Muscle of back (tissue), 11 donors: ENCODE results near the gene IGLL5. TPM values are rescaled to one million over a fixed set of nuclear protein-coding genes. Genes with fewer than 3 reads are reported as not detected.
"Not testable (repeated sequence)": the region's sequence is repeated elsewhere in the genome, so short reads cannot be mapped to it uniquely, and the experiment has no call there.

Source experiments
- DNase-seq, 3 donors: peaks; one replicate each; pipeline versions ENCODE4 v3.0.0 to v3.0.0-alpha.2; 2013
- polyA plus RNA-seq, 10 donors: library from polyadenylated mRNA; unstranded; fragments of 120-200 nt; gene quantifications; one replicate each; pipeline ENCODE4 v1.2.1, GENCODE V29; 2013; ENCODE audit not compliant: insufficient read length in 10 of 10

IGLL5 gene
- polyA plus RNA-seq, 10 donors, result 0.24 to 0.61 (median 0.32) TPM; not detected in 6

GRCh38 chr22:22884010-22884887 is 3.4 kb upstream of the IGLL5 start:
- peak; percentile 33 to 77 (median 70) for DNase-seq

GRCh38 chr22:22884888-22885840 is 2.5 kb upstream of the IGLL5 start:
- DNase-seq, result no peak

DNA sequence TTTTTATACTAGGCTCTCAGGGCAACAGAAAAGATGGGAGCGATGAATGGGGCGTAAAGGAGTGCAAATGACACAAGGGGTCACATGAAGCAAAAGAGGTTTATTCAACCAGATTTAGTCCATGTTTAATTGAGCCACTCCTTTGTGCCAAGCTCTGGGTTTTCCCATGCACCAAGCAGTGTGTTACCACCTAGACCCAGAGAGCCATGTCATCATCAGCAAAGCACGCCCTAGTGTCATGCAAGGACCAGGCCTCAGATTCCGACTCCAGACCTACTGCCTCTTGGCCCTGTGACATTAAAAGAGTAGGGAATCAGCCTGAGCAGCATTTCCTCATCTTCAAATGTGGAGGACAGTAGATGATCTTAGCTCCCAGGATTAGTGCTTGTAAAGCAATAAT is 1.1 kb upstream of the IGLL5 start:
- DNase-seq, result no peak

DNA sequence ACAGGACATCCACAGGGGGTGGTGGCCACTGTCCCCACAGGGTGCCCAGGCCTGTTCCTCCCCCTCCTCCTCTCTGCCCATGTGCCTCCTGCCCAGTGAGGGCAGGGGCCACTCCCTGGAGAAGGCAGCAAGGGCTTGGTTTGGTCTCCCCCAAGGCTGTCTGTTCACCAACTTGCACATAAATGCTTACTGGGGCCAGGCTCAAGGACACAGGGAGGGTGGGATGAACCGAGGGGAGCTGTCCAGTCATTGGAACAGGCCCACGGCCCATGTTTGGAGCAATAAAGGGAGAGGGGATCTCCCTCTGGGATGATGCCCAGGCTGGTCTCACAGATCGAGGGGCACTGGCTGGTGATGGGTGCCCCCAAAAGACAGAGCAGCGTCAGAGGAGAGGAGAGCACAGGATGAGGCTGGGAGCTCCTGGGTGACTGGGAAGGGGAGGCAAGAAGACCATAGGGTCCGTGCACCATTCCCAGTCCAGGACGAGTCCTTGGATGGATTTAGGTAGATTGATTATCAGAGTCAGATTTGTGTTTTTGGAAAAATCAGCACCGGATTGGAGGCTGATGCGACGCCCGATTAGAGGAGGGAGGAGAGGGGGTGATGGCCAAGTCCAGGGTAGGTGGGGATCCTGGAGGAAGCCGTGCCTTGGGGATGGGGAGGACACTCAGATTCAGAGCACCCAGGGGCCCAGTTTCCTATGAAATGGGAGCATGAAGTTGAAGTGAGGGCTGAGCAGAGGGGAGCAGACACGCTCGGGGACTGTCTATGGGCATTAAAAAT is 1.1 kb downstream of the IGLL5 start:
- DNase-seq, result no peak

GRCh38 chr22:22890085-22890484 is 2.5 kb downstream of the IGLL5 start:
- DNase-seq, result no peak

DNA sequence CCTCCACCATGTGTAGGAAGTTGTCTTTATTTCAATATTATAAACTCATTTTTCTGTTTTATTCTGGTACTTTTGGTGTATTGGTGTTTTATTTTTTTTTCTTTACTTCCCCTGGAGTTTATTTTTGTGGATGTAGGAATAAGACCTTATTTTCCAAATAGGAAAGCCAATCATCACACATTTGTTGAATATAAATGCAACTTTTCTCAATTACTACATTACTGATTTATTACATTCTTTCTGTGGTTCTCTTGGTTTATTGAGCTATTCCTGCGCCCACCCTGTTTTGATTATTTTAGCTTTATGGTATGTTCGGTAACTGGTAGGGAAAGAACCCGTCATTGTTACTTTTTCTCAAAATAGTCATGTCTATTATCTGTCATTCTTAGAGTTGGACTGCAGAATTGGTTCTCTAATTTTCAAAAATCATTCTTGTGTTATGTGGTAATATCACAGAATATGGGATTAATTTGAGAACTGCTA is 3.6 kb downstream of the IGLL5 start:
- no peak for DNase-seq

DNA sequence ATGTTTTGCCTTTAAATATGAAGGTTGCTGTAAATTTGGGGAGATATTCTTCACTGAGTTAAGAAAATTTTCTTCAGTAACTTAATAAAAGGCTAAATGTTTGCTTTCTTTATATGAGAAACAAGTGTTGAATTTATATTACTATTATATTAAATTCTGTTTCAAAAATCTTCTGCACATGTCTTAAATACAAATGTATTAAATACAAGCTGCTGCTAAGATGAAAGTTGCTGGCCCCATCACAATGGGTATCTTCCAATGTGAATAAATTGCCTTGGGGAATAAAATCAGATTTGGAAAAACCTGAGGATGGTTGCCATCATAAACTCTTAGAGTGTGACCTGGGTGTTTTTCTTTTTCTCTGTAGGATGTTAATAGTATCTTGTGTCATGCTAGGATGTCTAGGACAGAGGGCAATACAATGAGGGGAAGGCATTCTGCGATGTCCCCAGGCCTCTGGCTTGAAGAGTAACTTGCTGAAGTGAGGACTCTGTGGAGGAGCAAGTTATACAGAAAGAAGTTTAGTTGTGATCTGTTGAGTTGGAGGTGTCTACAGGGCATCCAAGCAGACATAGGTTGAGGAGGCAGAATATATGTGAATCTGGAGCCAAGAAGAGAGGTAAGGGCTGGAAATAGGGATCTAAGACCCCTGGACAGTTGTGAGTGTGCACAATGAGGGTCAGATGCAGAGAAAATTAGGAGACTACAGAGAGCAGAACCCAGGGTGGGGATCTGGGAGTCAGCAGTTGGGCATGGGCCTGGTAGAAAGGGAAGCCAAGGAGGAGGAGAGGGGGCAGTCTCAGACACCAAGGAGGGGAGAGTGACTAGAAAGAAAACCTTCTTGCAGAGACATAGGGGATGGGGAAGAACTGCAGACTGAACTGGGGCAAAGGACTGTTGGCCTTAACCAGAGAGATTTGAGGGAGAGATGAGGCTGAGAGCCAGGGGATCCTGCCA is 4.8 kb downstream of the IGLL5 start:
- no peak for DNase-seq

DNA sequence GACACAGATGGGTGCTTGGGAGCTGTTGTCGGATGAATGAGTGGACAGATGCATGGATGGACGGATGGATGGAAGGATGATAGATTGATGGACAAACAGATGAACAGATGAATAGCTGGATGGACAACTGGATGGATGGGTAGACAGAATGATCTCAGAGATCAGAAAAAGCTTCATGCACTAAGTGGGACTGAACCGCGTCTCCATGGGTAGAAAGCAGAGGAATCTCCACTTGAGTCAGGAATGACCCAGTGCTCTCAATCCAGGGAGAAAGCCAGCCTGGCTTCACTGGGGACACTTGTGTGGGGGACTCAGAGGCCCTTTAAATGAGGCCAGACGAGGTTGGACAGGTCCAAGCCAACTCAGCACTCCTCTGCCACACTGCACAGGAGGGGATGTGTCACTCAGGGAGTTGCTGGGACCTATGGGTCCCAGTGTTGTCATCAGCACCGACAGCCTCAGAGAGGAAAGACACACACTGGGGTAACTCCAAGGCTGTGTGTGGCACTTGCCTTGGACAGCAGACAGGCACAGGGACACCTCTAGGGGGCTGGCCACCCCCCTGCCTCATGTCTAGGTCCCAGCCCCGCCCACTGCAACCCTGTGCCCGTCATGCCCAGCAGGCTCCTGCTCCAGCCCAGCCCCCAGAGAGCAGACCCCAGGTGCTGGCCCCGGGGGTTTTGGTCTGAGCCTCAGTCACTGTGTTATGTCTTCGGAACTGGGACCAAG is 5.6 kb downstream of the IGLL5 start:
- DNase-seq, result no peak

DNA sequence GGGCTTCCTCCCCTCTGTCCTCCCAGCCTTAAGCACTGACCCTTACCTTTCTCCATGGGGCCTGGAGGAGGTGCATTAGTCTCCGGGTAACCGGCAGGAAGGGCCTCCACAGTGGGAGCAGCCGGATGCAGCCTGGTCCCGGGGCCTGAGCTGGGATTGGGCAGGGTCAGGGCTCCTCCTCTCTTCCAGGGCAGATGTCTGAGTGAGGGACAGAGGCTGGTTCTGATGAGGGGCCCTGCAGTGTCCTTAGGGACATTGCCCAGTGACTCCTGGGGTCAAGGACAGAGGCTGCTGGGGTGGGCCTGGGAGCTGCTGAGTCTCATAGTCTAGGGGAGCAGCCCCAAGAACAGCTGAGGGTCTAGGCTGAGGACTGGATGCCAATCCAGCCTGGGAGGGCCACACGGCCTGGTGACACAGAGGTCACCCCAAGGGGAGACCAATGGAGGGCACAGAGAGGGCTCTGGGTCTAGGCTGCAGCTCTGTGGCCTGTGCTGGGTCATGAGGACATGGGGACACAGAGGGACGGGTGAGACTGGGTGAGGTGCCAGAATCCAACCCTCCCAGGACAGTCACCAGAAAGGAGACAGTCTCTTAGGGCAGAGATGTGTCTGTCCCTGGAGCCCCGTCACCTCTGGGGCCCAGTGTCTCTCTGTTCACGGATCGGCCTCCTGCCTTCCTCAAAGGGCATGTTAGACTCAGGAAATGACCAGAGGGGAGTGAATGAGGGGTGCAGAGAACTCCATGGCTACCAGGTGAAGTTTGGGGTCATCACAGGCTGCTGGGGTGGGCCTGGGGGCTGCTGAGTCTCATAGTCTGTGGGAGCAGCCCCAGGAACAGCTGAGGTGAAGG is 6.5 kb downstream of the IGLL5 start:
- DNase-seq, result no peak

GRCh38 chr22:22894740-22895731 is 7.4 kb downstream of the IGLL5 start:
- no peak for DNase-seq

- DNase-seq, result no peak
Observed at GRCh38 chr22:22895776-22896445, 8.3 kb downstream of the IGLL5 start.

DNA sequence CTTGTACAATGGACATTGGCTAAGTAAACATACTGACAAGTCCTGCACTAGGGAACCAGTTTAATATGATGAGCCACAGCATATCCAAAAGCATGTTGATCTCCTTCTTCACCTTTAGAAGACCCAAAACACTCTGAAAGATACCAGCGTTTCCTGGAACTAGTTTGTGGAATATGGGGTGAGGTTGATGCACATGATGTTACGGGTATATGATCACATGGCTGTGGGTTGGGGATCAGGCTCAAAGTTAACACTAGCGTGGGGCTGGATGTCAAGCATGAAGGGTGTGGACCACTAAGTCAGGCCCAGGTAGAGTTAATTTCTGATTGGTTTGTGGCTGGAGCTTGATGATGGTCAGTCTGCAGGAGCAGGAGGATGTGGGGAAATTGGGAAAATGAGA is 9.0 kb downstream of the IGLL5 start:
- DNase-seq, result no peak

DNA sequence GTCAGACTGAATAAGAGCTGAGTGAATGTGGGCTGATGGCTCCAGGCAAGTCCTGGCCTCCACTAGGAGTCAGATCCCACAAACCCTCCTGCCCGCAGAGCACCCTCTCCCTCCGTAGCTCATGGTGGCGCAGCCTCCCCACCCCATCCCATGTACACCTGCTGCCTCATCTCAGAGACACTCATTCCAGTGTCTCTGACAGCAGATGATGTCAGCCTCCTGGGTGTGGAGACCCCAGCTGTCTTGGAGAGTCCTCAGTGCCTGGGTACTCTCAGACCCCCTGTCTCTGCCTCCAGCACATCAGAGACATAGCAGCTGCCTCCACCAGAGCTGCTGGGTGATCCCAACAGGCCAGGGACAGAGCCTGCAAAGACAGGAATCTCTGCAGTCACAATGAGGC is 9.5 kb downstream of the IGLL5 start:
- peak; percentile 25 to 48 (median 39) for DNase-seq

DNA sequence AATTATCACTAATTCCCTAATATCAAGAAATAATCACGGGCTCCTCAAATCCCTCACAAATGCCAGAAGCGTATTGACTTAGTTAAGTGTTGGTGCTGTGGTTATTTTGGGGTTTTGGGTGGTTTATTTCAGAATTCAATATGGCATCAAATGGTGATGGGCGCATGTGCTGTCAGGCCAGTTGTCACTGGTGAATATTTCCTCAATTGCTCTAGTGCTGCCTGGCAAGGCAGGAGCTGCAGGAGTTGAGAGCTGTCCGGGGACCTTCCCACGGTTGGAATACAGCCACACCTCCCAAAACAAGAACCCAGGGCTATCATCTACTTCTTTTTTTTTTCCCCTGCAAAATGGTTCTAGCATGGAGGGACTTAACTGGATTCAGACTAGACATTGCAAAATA is 10.3 kb downstream of the IGLL5 start:
- no peak for DNase-seq

DNA sequence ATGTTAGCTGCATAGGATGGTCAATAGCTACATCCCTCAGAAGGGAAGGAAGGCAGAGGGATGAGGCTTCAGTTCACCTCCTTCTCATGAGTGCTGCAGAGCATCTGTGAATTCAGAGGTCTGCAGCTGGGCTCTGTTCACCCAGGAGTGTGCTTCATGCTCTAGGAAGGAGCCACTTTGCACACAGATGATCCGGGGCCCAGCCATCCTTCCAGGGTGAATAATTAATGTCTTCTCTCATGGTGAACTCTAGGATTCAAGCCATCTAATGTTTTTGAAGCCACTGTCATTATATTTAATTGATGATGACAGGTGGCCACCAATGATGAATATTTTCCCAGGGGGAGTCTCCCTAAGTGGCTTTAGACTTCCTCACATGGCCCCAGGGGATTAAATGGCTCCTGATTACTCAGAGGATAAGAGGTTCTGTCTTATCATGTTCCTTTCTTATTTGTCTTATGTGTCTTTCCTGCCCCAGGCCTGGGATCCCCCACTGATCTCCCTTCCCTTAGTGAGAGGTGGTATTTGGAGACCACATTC is 10.9 kb downstream of the IGLL5 start:
- DNase-seq, result not testable (repeated sequence)

- DNase-seq, result not testable (repeated sequence)
Observed at GRCh38 chr22:22899342-22900080, 11.9 kb downstream of the IGLL5 start.
